ENCODE data around the gene UTP14C. TPM values are rescaled to one million over a fixed set of nuclear protein-coding genes. Genes with fewer than 3 reads are reported as not detected.

The UTP14C gene
- total and polyA plus RNA-seq, 2 donors (not counting 1 experiment from before 2014, with no cell fraction given): 1.9 to 14.9 TPM

DNA sequence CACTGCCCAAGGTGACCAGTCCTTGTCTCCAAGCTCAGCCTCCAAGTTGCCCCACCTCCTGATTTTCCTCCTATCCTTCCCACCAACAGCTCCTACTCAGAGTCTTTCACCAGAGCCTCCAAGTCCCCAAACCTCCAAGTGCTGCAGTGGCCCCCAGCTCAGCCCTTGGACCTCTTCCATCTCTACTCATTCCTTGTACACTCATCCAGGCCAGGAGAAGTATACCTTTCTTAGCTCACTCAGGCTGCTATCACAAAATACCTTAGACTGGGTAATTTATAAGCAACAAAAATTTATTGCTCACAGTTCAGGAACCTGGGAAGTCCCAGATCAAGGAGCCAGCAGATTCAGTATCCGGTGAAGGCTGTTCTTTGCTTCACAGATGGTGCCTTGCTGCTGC is 24.6 kb upstream of the UTP14C start:
- Histone ChIP-seq H3K27ac (ENCODE audit: low read length in 2 of 2) (no peak overlapping the region), H3K79me2 (ENCODE audit: control insufficient read depth, insufficient read depth, low read length) (no peaks in the 10 kb centered on the region), H3K4me2 (replicated peaks; ENCODE audit: low read depth, low read length, poor library complexity, severe bottlenecking) (no peak overlapping the region), H3K4me3 (ENCODE audit: control extremely low read depth in 1 of 5, extremely low read depth in 1 of 5, insufficient read depth in 1 of 5, low read depth in 2 of 5, low read length in 4 of 5) (no peak overlapping the region), H3K9me3 (ENCODE audit: control extremely low read depth in 1 of 3, control insufficient read depth in 2 of 3, insufficient read depth in 1 of 3, low read length in 2 of 3) (no peaks in the 10 kb centered on the region), H3K4me1 (ENCODE audit: control insufficient read depth in 2 of 2, insufficient read depth in 2 of 2, low read length in 2 of 2) (no peaks in the 10 kb centered on the region), H3K9ac (ENCODE audit: low read length) (no peak overlapping the region), H4K20me1 (ENCODE audit: control insufficient read depth, insufficient read depth, low read length, poor library complexity, severe bottlenecking) (no peaks in the 10 kb centered on the region), H3K27me3 (replicated peaks in 1 of 4; ENCODE audit: control extremely low read depth in 1 of 4, control insufficient read depth in 3 of 4, insufficient read depth in 4 of 4, low read length in 3 of 4) (peaks cover 0 to 24% (median 2%) of the 10 kb centered on the region in 4 experiments), H2AFZ (ENCODE audit: insufficient read depth, low read depth, low read length, poor library complexity, severe bottlenecking) (no peak overlapping the region), H3K36me3 (replicated peaks in 1 of 2; ENCODE audit: control extremely low read depth in 1 of 2, control insufficient read depth in 1 of 2, extremely low read depth in 1 of 2, insufficient read depth in 2 of 2, low read length in 1 of 2) (no peaks in the 10 kb centered on the region)
- TF ChIP-seq, protein P1, sequence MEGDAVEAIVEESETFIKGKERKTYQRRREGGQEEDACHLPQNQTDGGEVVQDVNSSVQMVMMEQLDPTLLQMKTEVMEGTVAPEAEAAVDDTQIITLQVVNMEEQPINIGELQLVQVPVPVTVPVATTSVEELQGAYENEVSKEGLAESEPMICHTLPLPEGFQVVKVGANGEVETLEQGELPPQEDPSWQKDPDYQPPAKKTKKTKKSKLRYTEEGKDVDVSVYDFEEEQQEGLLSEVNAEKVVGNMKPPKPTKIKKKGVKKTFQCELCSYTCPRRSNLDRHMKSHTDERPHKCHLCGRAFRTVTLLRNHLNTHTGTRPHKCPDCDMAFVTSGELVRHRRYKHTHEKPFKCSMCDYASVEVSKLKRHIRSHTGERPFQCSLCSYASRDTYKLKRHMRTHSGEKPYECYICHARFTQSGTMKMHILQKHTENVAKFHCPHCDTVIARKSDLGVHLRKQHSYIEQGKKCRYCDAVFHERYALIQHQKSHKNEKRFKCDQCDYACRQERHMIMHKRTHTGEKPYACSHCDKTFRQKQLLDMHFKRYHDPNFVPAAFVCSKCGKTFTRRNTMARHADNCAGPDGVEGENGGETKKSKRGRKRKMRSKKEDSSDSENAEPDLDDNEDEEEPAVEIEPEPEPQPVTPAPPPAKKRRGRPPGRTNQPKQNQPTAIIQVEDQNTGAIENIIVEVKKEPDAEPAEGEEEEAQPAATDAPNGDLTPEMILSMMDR (IDR thresholded peaks at IDR 0.05): no peak
- no peak for TF ChIP-seq EZH2 (IDR thresholded peaks at IDR 0.05; ENCODE audit: borderline replicate concordance, insufficient read depth, low read depth, low read length, poor library complexity, severe bottlenecking)
- 88% methylated on average over 1 of the region's 1 CpG for WGBS (ENCODE audit: insufficient coverage)
- CTCF ChIA-PET: interaction anchor here (1.0 to 3.1 kb wide), 3 partner anchors 13 to 165 kb away, joined by 3 to 9 read pairs (median 4); partner anchors contain the start of gene ALG11
- Mint-ChIP-seq H3K27me3 (peaks cover 39% of the 10 kb centered on the region), H3K4me3 (no peak overlapping the region), H3K27ac (no peak overlapping the region), H3K9me3 (ENCODE audit: insufficient read depth) (no peaks in the 10 kb centered on the region), H3K4me1 (no peaks in the 10 kb centered on the region)
- ATAC-seq (ENCODE audit: low read depth): no peak
- POLR2A ChIA-PET: no interaction called here
- intact Hi-C loops (cut with micrococcal nuclease): no loop called here
- DNase-seq: no peak

DNA sequence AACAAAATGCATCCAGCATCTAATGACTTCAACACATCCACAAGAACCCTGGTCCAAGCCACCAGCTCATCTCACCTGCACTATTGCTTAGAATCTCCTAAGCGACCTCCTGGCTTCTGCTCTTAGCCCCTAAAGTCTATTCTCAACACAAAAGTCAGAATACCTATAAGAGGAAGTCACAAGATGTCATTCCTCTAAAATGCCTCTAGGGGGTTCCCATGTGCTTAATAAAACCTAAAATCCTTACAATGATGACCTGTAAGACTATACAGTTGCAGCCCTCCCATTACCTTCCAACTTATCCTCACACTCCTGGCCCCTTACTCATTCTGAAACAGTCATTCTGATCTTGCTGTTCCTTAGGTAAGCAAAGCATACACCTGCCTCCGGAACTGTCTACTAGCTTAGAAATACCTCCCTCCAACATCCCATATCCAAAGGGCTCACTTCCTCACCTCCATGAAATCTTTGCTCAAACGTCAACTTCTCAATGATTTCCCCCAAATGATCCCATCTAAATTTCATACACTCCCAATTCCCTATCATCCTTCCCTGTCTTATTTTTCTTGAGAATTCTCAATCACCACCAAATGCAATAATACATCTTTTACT is 23.3 kb upstream of the UTP14C start:
- H3K9me3 Mint-ChIP-seq (ENCODE audit: insufficient read depth): no peaks in the 10 kb centered on the region
- H3K4me3 Mint-ChIP-seq: no peak overlapping the region
- intact Hi-C loops (cut with micrococcal nuclease): loop anchor here (1.0 kb wide), 4 partner anchors 11 to 449 kb away; partner anchors contain the start of genes ALG11 and VPS36
- H3K27ac Mint-ChIP-seq: no peak overlapping the region
- H2AFZ ChIP-seq (ENCODE audit: insufficient read depth, low read depth, low read length, poor library complexity, severe bottlenecking): no peak overlapping the region
- no peaks in the 10 kb centered on the region for H3K36me3 ChIP-seq (replicated peaks in 1 of 2; ENCODE audit: control extremely low read depth in 1 of 2, control insufficient read depth in 1 of 2, extremely low read depth in 1 of 2, insufficient read depth in 2 of 2, low read length in 1 of 2)
- DNase-seq (peak; percentile 55), ATAC-seq (ENCODE audit: low read depth) (peak; percentile 85)
- H3K4me1 ChIP-seq (ENCODE audit: control insufficient read depth in 2 of 2, insufficient read depth in 2 of 2, low read length in 2 of 2): no peaks in the 10 kb centered on the region
- H4K20me1 ChIP-seq (ENCODE audit: control insufficient read depth, insufficient read depth, low read length, poor library complexity, severe bottlenecking): no peaks in the 10 kb centered on the region
- H3K27ac ChIP-seq (ENCODE audit: low read length in 2 of 2): no peak overlapping the region
- no peaks in the 10 kb centered on the region for H3K9me3 ChIP-seq (ENCODE audit: control extremely low read depth in 1 of 3, control insufficient read depth in 2 of 3, insufficient read depth in 1 of 3, low read length in 2 of 3)
- ChIA-PET CTCF (interaction anchor here (0.7 to 3.1 kb wide), 4 partner anchors 11 to 449 kb away, joined by 3 to 9 read pairs (median 6); partner anchors contain the start of gene ALG11), POLR2A (no interaction called here)
- H3K4me1 Mint-ChIP-seq: no peaks in the 10 kb centered on the region
- 58% methylated on average over 3 of the region's 3 CpGs for WGBS (ENCODE audit: insufficient coverage)
- no peak overlapping the region for H3K4me2 ChIP-seq (replicated peaks; ENCODE audit: low read depth, low read length, poor library complexity, severe bottlenecking)
- no peaks in the 10 kb centered on the region for H3K79me2 ChIP-seq (ENCODE audit: control insufficient read depth, insufficient read depth, low read length)
- H3K4me3 ChIP-seq (ENCODE audit: control extremely low read depth in 1 of 5, extremely low read depth in 1 of 5, insufficient read depth in 1 of 5, low read depth in 2 of 5, low read length in 4 of 5): no peak overlapping the region
- H3K27me3 ChIP-seq (replicated peaks in 1 of 4; ENCODE audit: control extremely low read depth in 1 of 4, control insufficient read depth in 3 of 4, insufficient read depth in 4 of 4, low read length in 3 of 4): peaks cover 0 to 16% (median 2%) of the 10 kb centered on the region in 4 experiments
- no peak overlapping the region for H3K9ac ChIP-seq (ENCODE audit: low read length)
- peaks cover 34% of the 10 kb centered on the region for H3K27me3 Mint-ChIP-seq
- no peak for TF ChIP-seq EZH2 (IDR thresholded peaks at IDR 0.05; ENCODE audit: borderline replicate concordance, insufficient read depth, low read depth, low read length, poor library complexity, severe bottlenecking)
- TF ChIP-seq, protein P1 (IDR thresholded peaks at IDR 0.05): peak; percentile 90
